Measurements from ENCODE around the gene ANAPC5. TPM values are rescaled to one million over a fixed set of nuclear protein-coding genes. Genes with fewer than 3 reads are reported as not detected.
"Not testable (repeated sequence)": the region's sequence is repeated elsewhere in the genome, so short reads cannot be mapped to it uniquely, and the experiment has no call there.

Gene ANAPC5
- polyA plus RNA-seq, 4 donors: 141 to 185 (median 151) TPM

DNA sequence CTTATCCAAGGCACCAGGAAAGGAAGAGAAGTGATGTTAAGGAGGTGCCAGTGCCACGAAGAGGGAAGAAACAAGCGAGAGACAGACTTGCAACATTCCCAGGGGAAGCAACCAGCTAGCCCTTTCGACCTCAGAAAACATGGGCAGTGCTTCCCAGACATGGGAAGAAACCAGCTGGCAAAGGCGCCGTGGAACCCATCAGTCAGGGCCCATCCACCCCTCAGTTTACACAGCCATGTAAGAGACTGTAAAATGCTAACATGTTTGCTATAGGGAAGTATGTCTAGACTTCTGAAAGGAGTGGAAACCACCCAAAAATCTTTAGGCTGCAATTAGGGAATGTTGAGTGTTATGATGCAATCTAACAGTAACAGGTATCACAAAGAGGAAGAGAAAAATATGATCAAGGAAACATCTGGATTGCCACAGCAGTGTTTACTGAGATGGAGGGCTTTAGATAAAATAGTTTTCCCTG is 26.3 kb downstream of the ANAPC5 start:
- no peak for DNase-seq (ENCODE audit: low read depth in 4 of 4, low spot score in 3 of 4)

- no peak for DNase-seq (ENCODE audit: low read depth in 4 of 4, low spot score in 3 of 4)
Observed at GRCh38 chr12:121323908-121324307, 28.3 kb downstream of the ANAPC5 start.

GRCh38 chr12:121318121-121318520 is 34.1 kb downstream of the ANAPC5 start:
- no peak for DNase-seq (ENCODE audit: low read depth in 4 of 4, low spot score in 3 of 4)

DNA sequence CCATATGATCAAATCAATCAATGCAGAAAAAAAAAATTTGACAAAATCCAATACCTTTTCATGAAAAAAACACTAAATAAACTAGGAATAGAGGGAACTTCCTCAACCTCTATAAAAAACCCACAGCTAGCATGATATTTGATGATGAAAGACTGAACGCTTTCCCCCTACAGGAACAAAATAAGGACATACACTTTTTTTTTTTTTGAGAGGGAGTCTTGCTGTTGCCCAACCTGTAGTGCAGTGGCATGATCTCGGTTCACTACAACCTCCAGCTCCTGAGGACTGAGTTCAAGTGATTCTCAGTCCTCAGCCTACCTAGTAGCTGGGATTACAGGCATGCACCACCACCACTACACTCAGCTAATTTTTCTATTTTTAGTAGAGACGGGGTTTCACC is 37.8 kb downstream of the ANAPC5 start:
- no peak for DNase-seq (ENCODE audit: low read depth in 4 of 4, low spot score in 3 of 4)

- DNase-seq (ENCODE audit: low read depth in 4 of 4, low spot score in 3 of 4): not testable (repeated sequence)
Observed at GRCh38 chr12:121310231-121310630, 42.0 kb downstream of the ANAPC5 start.

GRCh38 chr12:121307397-121307796 is 44.8 kb downstream of the ANAPC5 start:
- DNase-seq (ENCODE audit: low read depth in 4 of 4, low spot score in 3 of 4): not testable (repeated sequence)

DNA sequence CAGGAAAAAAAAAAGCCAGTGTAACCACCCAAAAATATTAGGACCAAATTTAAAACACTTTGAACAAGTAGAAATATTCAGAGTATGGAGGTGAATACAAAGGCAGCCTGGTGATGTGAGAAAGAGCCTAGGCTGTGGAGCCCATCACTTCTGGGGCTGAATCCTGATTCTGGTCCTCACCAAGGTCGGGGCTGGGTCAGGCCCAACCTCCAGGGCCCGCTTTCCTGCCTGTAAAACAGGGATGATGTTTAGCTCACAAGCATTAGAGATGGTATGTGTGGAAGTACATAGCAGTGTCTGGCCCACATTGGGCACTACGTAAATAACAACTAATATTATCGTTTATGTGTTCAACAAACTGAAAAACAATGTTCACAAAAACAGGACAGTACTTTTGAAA is 47.9 kb downstream of the ANAPC5 start:
- no peak for DNase-seq (ENCODE audit: low read depth in 4 of 4, low spot score in 3 of 4)

DNA sequence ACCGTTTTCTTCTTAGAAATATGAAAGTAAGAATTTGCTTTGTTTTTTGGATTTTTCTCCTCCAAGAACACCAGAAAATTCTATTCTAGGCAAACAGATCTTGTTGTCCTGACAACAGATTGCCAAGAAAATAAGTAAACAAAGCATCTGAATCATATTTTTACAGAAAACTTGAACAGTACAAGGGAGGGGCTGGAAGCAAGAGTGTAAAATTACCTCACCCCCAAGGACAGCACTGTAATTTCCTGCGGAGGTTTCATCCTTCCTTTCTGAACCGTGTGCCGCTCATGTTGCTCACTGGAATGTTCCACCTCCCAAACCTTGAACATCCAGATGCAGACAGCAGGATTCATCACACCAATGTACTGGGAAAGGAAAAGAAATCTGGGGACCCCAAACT is 50.3 kb downstream of the ANAPC5 start:
- DNase-seq (ENCODE audit: low read depth in 4 of 4, low spot score in 3 of 4): no peak

DNA sequence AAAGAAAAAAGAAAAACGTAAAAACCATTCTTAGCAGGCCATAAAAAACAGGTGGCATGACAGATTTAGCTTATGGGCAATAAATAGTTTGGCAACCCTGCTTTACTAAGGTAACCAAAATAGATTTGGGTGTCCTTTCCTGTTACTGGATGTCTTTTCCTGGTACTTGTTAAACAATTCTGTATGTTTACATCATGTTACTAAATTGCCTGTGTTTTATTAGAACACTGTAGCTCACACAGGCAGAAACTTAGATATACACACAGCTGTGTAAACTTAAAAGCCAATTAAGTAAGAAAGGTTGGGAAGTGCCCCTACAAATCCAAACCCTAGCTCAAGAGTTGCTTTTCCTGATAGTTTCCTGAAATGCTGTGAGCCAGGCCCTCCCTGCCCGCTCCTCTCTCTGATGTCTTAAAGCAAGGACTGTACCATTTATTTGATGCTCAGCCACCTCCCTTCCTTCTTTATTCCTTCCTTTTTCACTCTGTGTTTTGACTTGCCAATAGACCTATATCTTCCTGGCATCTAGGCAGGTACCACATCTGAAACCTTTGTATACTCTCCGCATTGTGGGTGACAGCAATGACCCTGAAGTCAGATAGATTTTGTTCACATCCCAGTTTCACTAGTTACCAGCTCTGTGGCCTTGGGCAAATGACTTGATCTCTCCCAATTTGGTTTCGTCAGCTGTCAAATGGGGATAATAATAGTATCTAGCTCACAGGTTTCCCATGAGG is 52.0 kb downstream of the ANAPC5 start:
- no peak for DNase-seq (ENCODE audit: low read depth in 4 of 4, low spot score in 3 of 4)

DNA sequence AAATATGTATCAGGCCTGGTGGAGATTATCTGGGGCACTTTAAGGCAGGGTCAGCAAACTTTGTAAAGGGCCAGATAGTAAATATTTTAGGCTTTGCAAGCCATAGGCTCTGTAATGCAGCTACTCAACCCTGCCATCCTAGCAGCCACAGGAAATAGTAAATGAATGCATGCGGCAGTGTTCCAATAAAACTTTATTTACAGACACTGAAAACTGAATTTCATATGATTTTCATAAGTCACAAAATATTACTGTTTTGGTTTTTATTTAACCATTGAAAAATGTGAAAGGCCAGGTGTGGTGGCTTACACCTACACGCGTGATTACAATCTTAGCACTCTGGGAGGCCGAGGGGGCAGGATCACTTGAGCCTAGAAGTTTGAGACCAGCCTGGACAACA is 52.5 kb downstream of the ANAPC5 start:
- DNase-seq (ENCODE audit: low read depth in 4 of 4, low spot score in 3 of 4): no peak

DNA sequence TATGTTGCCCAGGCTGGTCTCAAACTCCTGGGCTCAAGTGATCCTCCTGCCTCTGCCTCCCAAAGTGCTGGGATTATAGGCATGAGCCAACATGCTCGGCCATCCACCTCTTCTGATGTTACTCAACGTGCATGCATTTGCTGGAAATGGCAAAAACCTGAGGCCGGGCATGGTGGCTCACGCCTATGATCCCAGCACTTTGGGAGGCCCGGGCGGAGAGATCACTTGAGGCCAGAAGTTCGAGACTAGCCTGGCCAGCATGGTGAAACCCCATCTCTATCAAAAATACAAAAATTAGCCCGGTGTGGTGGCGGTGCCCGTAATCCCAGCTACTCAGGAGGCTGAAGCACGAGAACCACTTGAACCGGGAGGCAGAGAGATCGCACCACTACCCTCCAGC is 53.8 kb downstream of the ANAPC5 start:
- DNase-seq (ENCODE audit: low read depth in 4 of 4, low spot score in 3 of 4): not testable (repeated sequence)

DNA sequence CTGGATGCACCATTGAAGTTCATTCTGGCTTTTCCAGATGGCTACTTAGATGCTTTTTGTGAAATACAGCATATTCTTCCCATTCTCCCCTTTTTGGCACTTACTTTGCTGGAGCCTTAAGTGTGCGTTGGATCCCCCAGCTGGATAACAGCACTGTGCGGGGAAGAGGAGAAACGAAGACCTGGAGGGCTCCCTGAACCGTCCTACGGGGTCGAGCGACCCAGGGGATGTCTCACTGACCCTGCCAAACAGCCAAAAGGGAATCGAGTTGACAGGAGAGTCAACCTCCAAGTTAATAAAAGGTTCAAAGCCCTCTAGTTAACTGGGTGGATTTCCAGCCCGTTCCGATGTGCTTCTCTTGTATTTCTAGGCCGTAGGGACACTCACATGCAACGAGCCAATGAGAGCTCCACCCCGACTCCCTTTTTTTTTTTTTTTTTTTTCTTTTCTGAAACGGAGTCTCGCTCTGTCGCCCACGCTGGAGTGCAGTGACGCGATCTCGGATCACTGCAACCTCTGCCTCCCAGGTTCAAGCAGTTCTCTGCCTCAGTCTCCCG is 54.7 kb downstream of the ANAPC5 start:
- DNase-seq (ENCODE audit: low read depth in 4 of 4, low spot score in 3 of 4): peak in 2 of 4 donors; percentile 27 to 28

DNA sequence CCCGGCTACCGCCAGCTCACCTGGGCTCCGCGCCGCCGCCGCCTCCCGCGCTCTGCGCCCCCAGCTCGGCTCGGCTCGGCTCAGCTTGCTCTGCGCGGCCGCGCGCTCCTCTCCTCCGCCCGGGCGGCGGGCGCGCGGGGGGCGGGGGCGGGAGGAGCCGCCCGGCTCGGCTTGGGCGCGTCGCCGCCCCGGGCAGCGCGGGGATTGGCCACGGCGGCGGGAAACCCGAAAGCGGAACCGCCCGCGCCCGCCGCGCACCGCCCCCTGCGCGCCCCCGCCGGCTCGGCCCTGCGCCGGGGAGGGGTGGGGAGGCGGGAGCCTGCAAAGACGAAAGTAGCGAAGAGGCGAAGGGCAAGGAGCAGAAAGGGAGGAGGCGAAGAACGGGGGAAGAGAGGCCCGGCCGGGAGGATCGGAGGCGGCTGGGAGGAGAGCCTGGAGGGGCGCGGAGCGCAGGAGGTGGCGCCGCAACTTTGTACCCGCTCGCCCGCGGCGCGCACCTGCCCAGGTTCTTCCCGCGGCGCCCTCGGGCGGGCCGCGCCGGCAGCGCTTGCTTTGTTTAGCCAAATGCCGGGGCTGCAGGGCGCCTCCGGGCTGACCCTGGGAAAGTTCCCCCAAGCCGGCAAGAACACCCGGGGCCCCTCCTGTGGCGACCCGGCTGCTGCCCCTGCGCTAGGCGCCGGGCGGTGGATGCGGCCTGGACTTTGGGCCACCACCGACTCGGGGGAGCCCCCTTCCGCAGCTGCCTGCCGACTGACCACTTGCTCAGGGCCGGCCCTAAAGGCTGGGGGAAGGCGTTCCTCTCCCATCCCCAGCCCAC is 55.4 kb downstream of the ANAPC5 start, which contains the start of gene CAMKK2:
TSS of gene CAMKK2 (minus strand) at position 92 of the 817 bp plus-strand sequence. CDS start 22,183 bp downstream, outside the sequence.
- DNase-seq (ENCODE audit: low read depth in 4 of 4, low spot score in 3 of 4): peak; percentile 71 to 85 (median 79)

GRCh38 chr12:121295746-121296617 is 56.2 kb downstream of the ANAPC5 start:
- no peak for DNase-seq (ENCODE audit: low read depth in 4 of 4, low spot score in 3 of 4)

GRCh38 chr12:121295116-121295745 is 57.0 kb downstream of the ANAPC5 start:
- DNase-seq (ENCODE audit: low read depth in 4 of 4, low spot score in 3 of 4): no peak

DNA sequence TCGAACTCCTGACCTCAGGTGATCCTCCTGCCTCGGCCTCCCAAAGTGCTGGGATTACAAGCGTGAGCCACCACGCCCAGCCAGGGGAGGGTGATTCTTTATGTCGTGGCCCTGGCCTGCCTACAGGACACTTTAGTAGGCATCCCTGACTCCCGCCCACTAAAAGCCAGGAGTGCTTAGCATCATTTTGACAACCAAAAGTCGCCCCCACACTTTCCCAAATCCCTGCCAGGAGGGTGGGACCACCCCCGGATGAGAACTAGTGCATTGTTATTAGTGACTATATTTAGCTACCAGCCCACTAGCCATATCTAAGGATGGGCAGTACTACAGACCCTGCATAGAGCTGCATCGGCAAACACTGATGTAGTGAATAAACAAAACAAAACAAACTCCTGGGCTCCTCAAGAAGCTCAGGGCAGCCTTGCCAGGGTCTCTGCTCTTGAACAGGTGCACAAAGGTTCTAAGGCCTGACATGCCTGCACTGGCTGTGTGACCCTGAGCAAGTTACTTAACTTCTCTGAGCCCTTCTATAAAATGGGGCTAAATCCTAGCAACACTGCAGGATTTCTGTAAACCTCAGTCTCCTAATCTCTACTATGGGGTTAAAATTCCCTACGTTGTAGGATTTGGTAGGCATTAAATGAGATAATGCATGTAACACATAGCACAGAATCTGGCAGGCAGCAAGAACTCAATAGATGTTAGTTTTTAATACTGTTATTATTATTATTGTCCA is 57.9 kb downstream of the ANAPC5 start:
- DNase-seq (ENCODE audit: low read depth in 4 of 4, low spot score in 3 of 4): no peak

- no peak for DNase-seq (ENCODE audit: low read depth in 4 of 4, low spot score in 3 of 4)
Observed at GRCh38 chr12:121293603-121294002, 58.6 kb downstream of the ANAPC5 start.

DNA sequence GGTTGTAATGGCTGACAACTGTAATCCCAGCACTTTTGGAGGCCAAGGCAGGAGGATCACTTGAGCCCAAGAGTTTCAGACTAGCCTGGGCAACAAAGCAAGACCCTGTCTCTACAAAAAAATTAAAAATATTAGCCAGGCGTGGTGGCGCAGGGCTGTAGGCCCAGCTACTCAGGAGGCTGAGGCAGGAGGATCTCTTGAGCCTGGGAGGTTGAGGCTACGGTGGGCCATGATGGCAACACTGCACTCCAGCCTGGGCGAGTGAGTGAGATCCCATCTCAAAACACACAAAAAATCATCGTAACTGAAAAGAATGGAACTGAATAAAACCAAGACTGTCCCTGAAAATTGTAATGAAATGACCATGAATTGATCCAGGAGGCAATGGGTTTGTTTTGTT is 61.8 kb downstream of the ANAPC5 start:
- DNase-seq (ENCODE audit: low read depth in 4 of 4, low spot score in 3 of 4): no peak

- DNase-seq (ENCODE audit: low read depth in 4 of 4, low spot score in 3 of 4): no peak
Observed at GRCh38 chr12:121289962-121290361, 62.2 kb downstream of the ANAPC5 start.
